ENCODE results near the gene PARP2.

Gene PARP2

DNA sequence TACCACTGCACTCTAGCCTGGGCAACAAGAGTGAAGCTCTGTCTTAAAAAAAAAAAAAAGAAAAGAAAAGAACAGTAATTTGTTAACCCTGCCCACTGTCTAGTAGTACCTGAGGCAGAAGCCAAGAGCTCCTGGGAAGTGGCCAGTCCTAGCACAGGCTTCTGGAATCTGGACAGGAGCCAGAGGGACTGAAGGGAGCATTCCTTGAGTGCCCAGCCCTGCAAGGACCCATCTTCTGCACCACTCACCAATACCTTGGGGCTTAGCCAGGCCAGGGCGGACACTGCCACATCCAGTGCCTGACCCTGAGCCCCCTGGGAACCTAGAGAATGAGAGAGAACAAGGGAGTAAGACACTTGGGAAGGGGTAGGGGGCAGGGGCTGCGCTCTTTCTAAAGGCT lies 33.7 kb downstream of the PARP2 start:
- Histone ChIP-seq H3K27me3 (replicated peaks; ENCODE audit: insufficient read depth, low read length) (no peaks in the 10 kb centered on the region), H3K4me1 (ENCODE audit: low read length) (no peaks in the 10 kb centered on the region), H2AFZ (ENCODE audit: low read length) (no peak overlapping the region), H3K9me3 (replicated peaks; ENCODE audit: insufficient read depth, low read length) (no peaks in the 10 kb centered on the region), H3K9me2 (replicated peaks; ENCODE audit: insufficient read depth, low read length) (no peaks in the 10 kb centered on the region), H4K20me1 (ENCODE audit: insufficient read depth, low read length) (no peaks in the 10 kb centered on the region), H3K4me2 (ENCODE audit: low read depth, low read length) (no peak overlapping the region), H3K36me3 (replicated peaks; ENCODE audit: insufficient read depth, low read length) (no peaks in the 10 kb centered on the region), H3K79me2 (ENCODE audit: low read length) (no peaks in the 10 kb centered on the region), H3K4me3 (ENCODE audit: low read length) (no peak overlapping the region), H3F3A (ENCODE audit: insufficient read depth, low read length) (no peaks in the 10 kb centered on the region), H3K27ac (ENCODE audit: low read length) (no peak overlapping the region), H3K9ac (ENCODE audit: low read length) (no peak overlapping the region)
- no peak for TF ChIP-seq EZH2phosphoT487 (IDR thresholded peaks at IDR 0.05; ENCODE audit: low read length)
- TF ChIP-seq, protein P1, sequence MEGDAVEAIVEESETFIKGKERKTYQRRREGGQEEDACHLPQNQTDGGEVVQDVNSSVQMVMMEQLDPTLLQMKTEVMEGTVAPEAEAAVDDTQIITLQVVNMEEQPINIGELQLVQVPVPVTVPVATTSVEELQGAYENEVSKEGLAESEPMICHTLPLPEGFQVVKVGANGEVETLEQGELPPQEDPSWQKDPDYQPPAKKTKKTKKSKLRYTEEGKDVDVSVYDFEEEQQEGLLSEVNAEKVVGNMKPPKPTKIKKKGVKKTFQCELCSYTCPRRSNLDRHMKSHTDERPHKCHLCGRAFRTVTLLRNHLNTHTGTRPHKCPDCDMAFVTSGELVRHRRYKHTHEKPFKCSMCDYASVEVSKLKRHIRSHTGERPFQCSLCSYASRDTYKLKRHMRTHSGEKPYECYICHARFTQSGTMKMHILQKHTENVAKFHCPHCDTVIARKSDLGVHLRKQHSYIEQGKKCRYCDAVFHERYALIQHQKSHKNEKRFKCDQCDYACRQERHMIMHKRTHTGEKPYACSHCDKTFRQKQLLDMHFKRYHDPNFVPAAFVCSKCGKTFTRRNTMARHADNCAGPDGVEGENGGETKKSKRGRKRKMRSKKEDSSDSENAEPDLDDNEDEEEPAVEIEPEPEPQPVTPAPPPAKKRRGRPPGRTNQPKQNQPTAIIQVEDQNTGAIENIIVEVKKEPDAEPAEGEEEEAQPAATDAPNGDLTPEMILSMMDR (IDR thresholded peaks at IDR 0.05; ENCODE audit: low read length), result no peak
- no peak for TF ChIP-seq EZH2 (optimal IDR thresholded peaks at IDR 0.05; ENCODE audit: low read depth, low read length)
- no peak for DNase-seq

DNA sequence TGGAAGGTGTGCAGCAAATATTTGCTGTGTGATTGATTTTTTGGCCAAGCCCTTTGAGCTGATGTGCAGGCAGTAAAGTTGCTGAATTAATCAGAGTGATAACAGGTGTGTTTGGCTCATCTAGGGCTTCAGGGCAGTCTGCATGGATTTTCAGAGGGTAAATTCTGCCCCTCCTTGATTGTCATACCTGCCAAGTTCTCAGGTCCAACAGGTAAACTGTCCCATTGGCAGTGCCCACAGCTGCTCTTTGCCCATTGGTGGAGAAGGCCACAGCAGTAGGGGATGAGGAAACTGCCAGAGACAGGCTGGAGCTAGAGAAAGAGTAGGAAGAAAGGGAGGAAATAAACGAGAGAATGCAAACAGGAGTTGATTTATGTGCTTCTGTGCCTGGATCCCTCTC lies 36.3 kb downstream of the PARP2 start:
- DNase-seq, result no peak
- Histone ChIP-seq H3K4me3 (ENCODE audit: low read length) (no peak overlapping the region), H3K27me3 (replicated peaks; ENCODE audit: insufficient read depth, low read length) (no peaks in the 10 kb centered on the region), H3K79me2 (ENCODE audit: low read length) (no peaks in the 10 kb centered on the region), H3F3A (ENCODE audit: insufficient read depth, low read length) (no peaks in the 10 kb centered on the region), H3K9me2 (replicated peaks; ENCODE audit: insufficient read depth, low read length) (no peaks in the 10 kb centered on the region), H3K4me1 (ENCODE audit: low read length) (no peaks in the 10 kb centered on the region), H3K36me3 (replicated peaks; ENCODE audit: insufficient read depth, low read length) (no peaks in the 10 kb centered on the region), H3K9me3 (replicated peaks; ENCODE audit: insufficient read depth, low read length) (no peaks in the 10 kb centered on the region), H3K27ac (ENCODE audit: low read length) (no peak overlapping the region), H2AFZ (ENCODE audit: low read length) (no peak overlapping the region), H4K20me1 (ENCODE audit: insufficient read depth, low read length) (no peaks in the 10 kb centered on the region), H3K4me2 (ENCODE audit: low read depth, low read length) (no peak overlapping the region), H3K9ac (ENCODE audit: low read length) (no peak overlapping the region)
- TF ChIP-seq EZH2 (optimal IDR thresholded peaks at IDR 0.05; ENCODE audit: low read depth, low read length) (no peak), EZH2phosphoT487 (IDR thresholded peaks at IDR 0.05; ENCODE audit: low read length) (no peak)
- TF ChIP-seq, protein P1 (IDR thresholded peaks at IDR 0.05; ENCODE audit: low read length), result no peak

DNA sequence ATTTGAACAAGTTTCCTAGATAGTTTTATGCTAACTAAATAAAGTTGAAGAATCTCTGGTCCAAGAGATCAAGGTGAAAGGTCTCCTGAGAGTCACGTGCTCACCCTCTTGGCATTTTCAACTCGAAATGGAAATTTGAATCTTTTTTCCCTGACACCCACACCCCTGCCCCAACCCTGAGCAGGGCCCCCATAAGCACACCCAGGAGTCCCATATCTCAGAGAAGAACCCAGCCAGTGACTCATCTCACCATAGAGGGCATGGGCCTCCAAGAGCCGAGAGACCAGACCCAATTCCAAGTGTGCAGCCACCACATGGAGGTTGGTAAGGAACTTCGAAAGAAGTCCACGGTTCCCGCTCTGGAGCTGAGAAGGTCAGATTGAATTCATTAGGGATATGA lies 37.2 kb downstream of the PARP2 start:
- Histone ChIP-seq H3K27ac (ENCODE audit: low read length) (no peak overlapping the region), H3K4me1 (ENCODE audit: low read length) (no peaks in the 10 kb centered on the region), H3K4me2 (ENCODE audit: low read depth, low read length) (no peak overlapping the region), H3K36me3 (replicated peaks; ENCODE audit: insufficient read depth, low read length) (no peaks in the 10 kb centered on the region), H3K9me2 (replicated peaks; ENCODE audit: insufficient read depth, low read length) (no peaks in the 10 kb centered on the region), H3K9ac (ENCODE audit: low read length) (no peak overlapping the region), H4K20me1 (ENCODE audit: insufficient read depth, low read length) (no peaks in the 10 kb centered on the region), H3F3A (ENCODE audit: insufficient read depth, low read length) (no peaks in the 10 kb centered on the region), H2AFZ (ENCODE audit: low read length) (no peak overlapping the region), H3K9me3 (replicated peaks; ENCODE audit: insufficient read depth, low read length) (no peaks in the 10 kb centered on the region), H3K79me2 (ENCODE audit: low read length) (no peaks in the 10 kb centered on the region), H3K27me3 (replicated peaks; ENCODE audit: insufficient read depth, low read length) (no peaks in the 10 kb centered on the region), H3K4me3 (ENCODE audit: low read length) (no peak overlapping the region)
- TF ChIP-seq EZH2 (optimal IDR thresholded peaks at IDR 0.05; ENCODE audit: low read depth, low read length), result no peak
- TF ChIP-seq, protein P1 (IDR thresholded peaks at IDR 0.05; ENCODE audit: low read length), result no peak
- TF ChIP-seq EZH2phosphoT487 (IDR thresholded peaks at IDR 0.05; ENCODE audit: low read length), result no peak
- no peak for DNase-seq
